ENCODE data around the gene UPK1A.

UPK1A gene

GRCh38 chr19:35692010-35692409 is 25.7 kb downstream of the UPK1A start:
- H3K4me1 ChIP-seq, result no peaks in the 10 kb centered on the region
- peaks cover 4% of the 10 kb centered on the region; the same call in 1 of the 2 replicates for H3K27me3 ChIP-seq
- no peak for DNase-seq
- TF ChIP-seq CTCF (IDR thresholded peaks at IDR 0.05; ENCODE audit: low read depth, low read length), result no peak
- no peaks in the 10 kb centered on the region for H3K36me3 ChIP-seq
- no peaks in the 10 kb centered on the region for H3K9me3 ChIP-seq
- no peak overlapping the region for H3K4me3 ChIP-seq (ENCODE audit: low read depth, low read length)

- Histone ChIP-seq H3K36me3 (no peaks in the 10 kb centered on the region), H3K4me1 (no peaks in the 10 kb centered on the region), H3K27me3 (peaks cover 4% of the 10 kb centered on the region; the same call in 1 of the 2 replicates), H3K9me3 (no peaks in the 10 kb centered on the region), H3K4me3 (ENCODE audit: low read depth, low read length) (no peak overlapping the region)
- no peak for DNase-seq
- no peak for TF ChIP-seq CTCF (IDR thresholded peaks at IDR 0.05; ENCODE audit: low read depth, low read length)
These were observed 27.1 kb downstream of the UPK1A start for GRCh38 chr19:35693422-35693821.

- Histone ChIP-seq H3K27me3 (peaks cover 4% of the 10 kb centered on the region; the same call in 1 of the 2 replicates), H3K9me3 (no peaks in the 10 kb centered on the region), H3K36me3 (no peaks in the 10 kb centered on the region), H3K4me3 (ENCODE audit: low read depth, low read length) (no peak overlapping the region), H3K4me1 (no peaks in the 10 kb centered on the region)
- TF ChIP-seq CTCF (IDR thresholded peaks at IDR 0.05; ENCODE audit: low read depth, low read length), result peak; percentile 100
- DNase-seq, result peak; percentile 90
These were observed 27.7 kb downstream of the UPK1A start for GRCh38 chr19:35693835-35694599.

- DNase-seq, result no peak
- no peaks in the 10 kb centered on the region for H3K36me3 ChIP-seq
- no peak overlapping the region for H3K4me3 ChIP-seq (ENCODE audit: low read depth, low read length)
- H3K27me3 ChIP-seq, result no peaks in the 10 kb centered on the region
- no peaks in the 10 kb centered on the region for H3K9me3 ChIP-seq
- no peaks in the 10 kb centered on the region for H3K4me1 ChIP-seq
- TF ChIP-seq CTCF (IDR thresholded peaks at IDR 0.05; ENCODE audit: low read depth, low read length), result no peak
These were observed 29.6 kb downstream of the UPK1A start for GRCh38 chr19:35695895-35696422.

- Histone ChIP-seq H3K27me3 (no peaks in the 10 kb centered on the region), H3K36me3 (no peaks in the 10 kb centered on the region), H3K4me3 (ENCODE audit: low read depth, low read length) (no peak overlapping the region), H3K4me1 (no peaks in the 10 kb centered on the region), H3K9me3 (no peaks in the 10 kb centered on the region)
- DNase-seq, result no peak
- TF ChIP-seq CTCF (IDR thresholded peaks at IDR 0.05; ENCODE audit: low read depth, low read length), result no peak
These were observed 30.5 kb downstream of the UPK1A start for GRCh38 chr19:35696835-35697234.

All from BE2C (cell line).